HG03558 (cell line): Measurements from ENCODE around the gene SCP2.

Source experiments
- ATAC-seq: cut with Tn5 transposase; IDR thresholded peaks from one replicate; pipeline ENCODE4 v1.9.1; 2021; ENCODE audit warnings: moderate number of reproducible peaks; ENCODE audit not compliant: unreplicated experiment; ENCODE audit errors: extremely low read depth

Gene SCP2

GRCh38 chr1:53076721-53077598 lies 149.9 kb downstream of the SCP2 start:
- ATAC-seq = no peak

GRCh38 chr1:53077599-53077965 lies 150.5 kb downstream of the SCP2 start:
- no peak for ATAC-seq

GRCh38 chr1:53078333-53079101 lies 151.4 kb downstream of the SCP2 start:
- ATAC-seq = no peak

GRCh38 chr1:53079251-53079650 lies 152.2 kb downstream of the SCP2 start:
- no peak for ATAC-seq

GRCh38 chr1:53080041-53080440 lies 153.0 kb downstream of the SCP2 start:
- no peak for ATAC-seq

- no peak for ATAC-seq
These were observed 153.7 kb downstream of the SCP2 start for GRCh38 chr1:53080769-53081168.

GRCh38 chr1:53081384-53082066 lies 154.4 kb downstream of the SCP2 start:
- no peak for ATAC-seq

GRCh38 chr1:53082826-53083455 lies 155.9 kb downstream of the SCP2 start:
- no peak for ATAC-seq

GRCh38 chr1:53083636-53084588 lies 156.8 kb downstream of the SCP2 start:
- ATAC-seq = no peak

- ATAC-seq = no peak
These were observed 157.5 kb downstream of the SCP2 start for GRCh38 chr1:53084589-53084971.

- no peak for ATAC-seq
These were observed 158.3 kb downstream of the SCP2 start for GRCh38 chr1:53085405-53085804.

- ATAC-seq = no peak
These were observed 159.5 kb downstream of the SCP2 start for GRCh38 chr1:53086491-53087070.

- ATAC-seq = no peak
These were observed 160.5 kb downstream of the SCP2 start for GRCh38 chr1:53087332-53088285.

GRCh38 chr1:53088616-53089300 lies 161.7 kb downstream of the SCP2 start:
- ATAC-seq = no peak

- no peak for ATAC-seq
These were observed 162.6 kb downstream of the SCP2 start for GRCh38 chr1:53089478-53090226.

- ATAC-seq = no peak
These were observed 163.4 kb downstream of the SCP2 start for GRCh38 chr1:53090227-53091147.
